H1 (cell line): ENCODE data around the gene ARHGAP6. TPM values are rescaled to one million over a fixed set of nuclear protein-coding genes. Genes with fewer than 3 reads are reported as not detected.

Experiments used
- CTCF ChIA-PET: fragments of 300-600 bp; sonication (Branson Sonifier 250); formaldehyde crosslinking; loops from one replicate; lab custom pipeline; 2021; ENCODE audit not compliant: partially characterized antibody; lab: Charles Lee
- POLR2A ChIA-PET: fragments of 300-600 bp; sonication (Branson Sonifier 250); formaldehyde crosslinking; loops from one replicate; lab custom pipeline; 2021; ENCODE audit warnings: inconsistent platforms; ENCODE audit not compliant: partially characterized antibody; lab: Charles Lee
- DNase-seq, 2 experiments: peaks; one replicate each; pipeline versions ENCODE4 v3.0.0 to v3.0.0-alpha.2; 2010 to 2022; ENCODE audit warnings: low spot score in 2 of 2, low read depth in 1 of 2, mixed read lengths in 1 of 2
- FAIRE-seq: peaks from 2 replicates; lab custom pipeline; 2011; peaks lifted over from hg19 to GRCh38; lab: Jason Lieb, UNC
- H2AFZ ChIP-seq: 2 replicates; pipeline ENCODE4 v1.8.1; 2012; ENCODE audit warnings: low read length, inconsistent platforms
- H2AK5ac ChIP-seq: 2 replicates; pipeline ENCODE4 v1.6.1; 2013; ENCODE audit warnings: low read depth, low read length
- H2BK120ac ChIP-seq: replicated peaks from 2 replicates; pipeline ENCODE3; 2013; ENCODE audit warnings: low read depth, low read length, inconsistent platforms
- H2BK12ac ChIP-seq: 2 replicates; pipeline ENCODE4 v1.6.1; 2013; ENCODE audit warnings: low read depth, low read length
- H2BK15ac ChIP-seq: 2 replicates; pipeline ENCODE4 v1.6.1; 2013; ENCODE audit warnings: low read length
- H2BK20ac ChIP-seq: 2 replicates; pipeline ENCODE4 v1.6.1; 2013; ENCODE audit warnings: low read length
- H2BK5ac ChIP-seq: 2 replicates; pipeline ENCODE4 v1.6.1; 2013; ENCODE audit warnings: low read depth, low read length
- H3K14ac ChIP-seq: 2 replicates; pipeline ENCODE4 v1.6.1; 2013; ENCODE audit warnings: inconsistent platforms; ENCODE audit not compliant: insufficient read length
- H3K18ac ChIP-seq: 2 replicates; pipeline ENCODE4 v1.6.1; 2013; ENCODE audit warnings: low read length; ENCODE audit errors: extremely low read depth
- H3K23ac ChIP-seq: 2 replicates; pipeline ENCODE4 v1.6.1; 2013; ENCODE audit warnings: inconsistent platforms; ENCODE audit not compliant: insufficient read length
- H3K23me2 ChIP-seq: 2 replicates; pipeline ENCODE4 v1.6.1; 2013; ENCODE audit warnings: low read depth, low read length
- H3K27ac ChIP-seq: 2 replicates; pipeline ENCODE4 v1.6.1; 2011; ENCODE audit warnings: low read depth, low read length, inconsistent platforms
- H3K27me3 ChIP-seq, 4 experiments: replicated peaks in 1 of 4; 1 replicate in 1 of 4; 2 replicates in 3 of 4; pipeline versions ENCODE4 v1.6.1 to v1.8.1; 2011 to 2013; ENCODE audit warnings: low read length in 3 of 4, mild to moderate bottlenecking in 3 of 4, inconsistent platforms in 2 of 4, mixed read lengths in 2 of 4, moderate library complexity in 1 of 4; ENCODE audit not compliant: control insufficient read depth in 3 of 4, insufficient read depth in 3 of 4; ENCODE audit errors: extremely low read depth in 1 of 4
- H3K36me3 ChIP-seq, 4 experiments: 2 replicates each; pipeline versions ENCODE4 v1.6.1 to v1.8.1; 2011 to 2013; ENCODE audit warnings: mild to moderate bottlenecking in 4 of 4, low read length in 3 of 4, moderate library complexity in 2 of 4, control low read depth in 1 of 4, inconsistent platforms in 1 of 4; ENCODE audit not compliant: insufficient read depth in 4 of 4, control insufficient read depth in 2 of 4
- H3K4ac ChIP-seq: replicated peaks from 2 replicates; pipeline ENCODE3; 2013; ENCODE audit warnings: low read length, low read depth, mixed read lengths, inconsistent platforms; ENCODE audit not compliant: insufficient read length
- H3K4me1 ChIP-seq, 4 experiments: replicated peaks in 1 of 4; 1 replicate in 1 of 4; 2 replicates in 3 of 4; pipeline versions ENCODE4 v1.6.1 to v1.8.1; 2011 to 2013; ENCODE audit warnings: low read length in 3 of 4, inconsistent platforms in 2 of 4, mixed read lengths in 1 of 4; ENCODE audit not compliant: insufficient read depth in 4 of 4, control insufficient read depth in 3 of 4
- H3K4me2 ChIP-seq, 2 experiments: 2 replicates each; pipeline versions ENCODE4 v1.6.1 to v1.8.1; 2011 to 2013; ENCODE audit warnings: low read depth in 2 of 2, low read length in 2 of 2, control low read depth in 1 of 2, inconsistent platforms in 1 of 2, mild to moderate bottlenecking in 1 of 2; ENCODE audit not compliant: insufficient read depth in 1 of 2
- H3K4me3 ChIP-seq, 4 experiments: fragments of 200-600, 300-600 bp in 1 of 4; sonication (generic), shearing (Covaris generic), sonication (Bioruptor Twin) in 1 of 4; 2 replicates each; pipeline versions ENCODE4 v1.5.1 to v1.8.1; 2011 to 2016; ENCODE audit warnings: low read length in 4 of 4, low read depth in 3 of 4, control low read depth in 2 of 4, inconsistent platforms in 2 of 4, mild to moderate bottlenecking in 2 of 4, mixed read lengths in 1 of 4, moderate library complexity in 1 of 4; ENCODE audit not compliant: insufficient read depth in 2 of 4; ENCODE audit errors: extremely low read depth in 1 of 4
- H3K56ac ChIP-seq: replicated peaks from 2 replicates; pipeline ENCODE3; 2013; ENCODE audit warnings: low read depth, mild to moderate bottlenecking, mixed read lengths, low read length, inconsistent platforms; ENCODE audit not compliant: insufficient read length
- H3K79me1 ChIP-seq: 2 replicates; pipeline ENCODE4 v1.6.1; 2013; ENCODE audit warnings: low read depth, low read length, control low read depth
- H3K79me2 ChIP-seq, 2 experiments: 2 replicates each; pipeline versions ENCODE4 v1.6.1 to v1.8.1; 2012 to 2013; ENCODE audit warnings: low read length in 2 of 2, mild to moderate bottlenecking in 2 of 2, inconsistent platforms in 1 of 2; ENCODE audit not compliant: insufficient read depth in 2 of 2, control insufficient read depth in 1 of 2
- H3K9ac ChIP-seq, 4 experiments: replicated peaks in 1 of 4; 1 replicate in 1 of 4; 2 replicates in 3 of 4; pipeline versions ENCODE4 v1.6.1 to v1.8.1; 2011 to 2013; ENCODE audit warnings: low read depth in 3 of 4, low read length in 3 of 4, control low read depth in 2 of 4, mild to moderate bottlenecking in 2 of 4, moderate library complexity in 2 of 4, inconsistent platforms in 1 of 4; ENCODE audit errors: extremely low read depth in 1 of 4
- H3K9me3 ChIP-seq, 2 experiments: 2 replicates each; pipeline versions ENCODE4 v1.6.1 to v1.8.1; 2012 to 2013; ENCODE audit warnings: mild to moderate bottlenecking in 2 of 2, moderate library complexity in 2 of 2, control low read depth in 1 of 2, inconsistent platforms in 1 of 2, low read depth in 1 of 2, low read length in 1 of 2, mixed read lengths in 1 of 2; ENCODE audit not compliant: insufficient read depth in 2 of 2
- H4K20me1 ChIP-seq, 2 experiments: replicated peaks in 1 of 2; 2 replicates each; pipeline versions ENCODE3 to v1.8.1; 2011 to 2013; ENCODE audit warnings: inconsistent platforms in 2 of 2, low read length in 2 of 2, mild to moderate bottlenecking in 1 of 2; ENCODE audit not compliant: insufficient read depth in 2 of 2, control insufficient read depth in 1 of 2
- H4K5ac ChIP-seq: 2 replicates; pipeline ENCODE4 v1.6.1; 2013; ENCODE audit warnings: low read length, low read depth, mixed read lengths, inconsistent platforms; ENCODE audit not compliant: insufficient read length
- H4K8ac ChIP-seq: 2 replicates; pipeline ENCODE4 v1.8.0; 2013; ENCODE audit warnings: mild to moderate bottlenecking, moderate library complexity, low read length, inconsistent platforms; ENCODE audit not compliant: insufficient read depth; ENCODE audit errors: extremely low read depth
- H4K91ac ChIP-seq: replicated peaks from 2 replicates; pipeline ENCODE3; 2013; ENCODE audit warnings: low read length, mixed read lengths, inconsistent platforms; ENCODE audit not compliant: insufficient read length
- BCL11A ChIP-seq, 2 experiments: IDR thresholded peaks; one replicate each; pipeline ENCODE4 v1.6.1; 2011; ENCODE audit warnings: low read depth in 2 of 2, low read length in 2 of 2, mild to moderate bottlenecking in 2 of 2
- BRCA1 ChIP-seq: IDR thresholded peaks from 2 replicates; pipeline ENCODE4 v1.6.1; 2012; ENCODE audit warnings: low read depth, low read length, improper control_type of control experiment
- SRF ChIP-seq: IDR thresholded peaks from 2 replicates; pipeline ENCODE4 v1.6.1; 2011; ENCODE audit warnings: mild to moderate bottlenecking, low read depth, low read length, moderate library complexity
- ZNF274 ChIP-seq: IDR thresholded peaks from 2 replicates; pipeline ENCODE4 v1.7.0; 2012; ENCODE audit warnings: low read length, borderline replicate concordance; ENCODE audit errors: extremely low read depth
- WGBS, 2 experiments: shearing (Covaris generic) in 1 of 2; methylation state at CpG; one replicate each; pipeline versions ENCODE4 v1.1.6 to v1.1.7; 2013 to 2015; ENCODE audit warnings: low lambda C conversion rate in 2 of 2, mixed read lengths in 2 of 2, inconsistent platforms in 1 of 2, low coverage in 1 of 2, missing lambda C conversion rate in 1 of 2; ENCODE audit not compliant: insufficient replicate concordance in 2 of 2, insufficient coverage in 1 of 2, insufficient read length in 1 of 2; ENCODE audit errors: extremely low coverage in 1 of 2, missing lambda C conversion rate in 1 of 2; 5-methylcytosine and 5-hydroxymethylcytosine counted together
- polyA plus RNA-seq, 7 experiments: library from polyadenylated mRNA; depleted of rRNA in 3 of 7; stranded (reverse) in 5 of 7; unstranded in 2 of 7; fragments of >200 nt in 5 of 7; fragments of 200-250 nt in 2 of 7; gene quantifications; 1 replicate in 5 of 7; 2 replicates in 1 of 7; 4 replicates in 1 of 7; pipeline versions ENCODE4 v1.2.1 to v1.2.3, GENCODE V29; 2011 to 2013; ENCODE audit warnings: missing spikeins in 2 of 7, mixed read lengths in 2 of 7
- total RNA-seq: library from RNA; stranded (reverse); fragmentation: NEBNext Ultra II Directional; extraction: Animal tissue kit (Norgen Biotek cat#: 25700); gene quantifications from 2 replicates; pipeline ENCODE4 v1.2.1, GENCODE V29; 2021

Gene ARHGAP6
- total and polyA plus RNA-seq, 2 of the 8 experiments (the other 6 are each of a cell fraction or from before 2014, with no cell fraction given) = 0.35 to 0.82 TPM

DNA sequence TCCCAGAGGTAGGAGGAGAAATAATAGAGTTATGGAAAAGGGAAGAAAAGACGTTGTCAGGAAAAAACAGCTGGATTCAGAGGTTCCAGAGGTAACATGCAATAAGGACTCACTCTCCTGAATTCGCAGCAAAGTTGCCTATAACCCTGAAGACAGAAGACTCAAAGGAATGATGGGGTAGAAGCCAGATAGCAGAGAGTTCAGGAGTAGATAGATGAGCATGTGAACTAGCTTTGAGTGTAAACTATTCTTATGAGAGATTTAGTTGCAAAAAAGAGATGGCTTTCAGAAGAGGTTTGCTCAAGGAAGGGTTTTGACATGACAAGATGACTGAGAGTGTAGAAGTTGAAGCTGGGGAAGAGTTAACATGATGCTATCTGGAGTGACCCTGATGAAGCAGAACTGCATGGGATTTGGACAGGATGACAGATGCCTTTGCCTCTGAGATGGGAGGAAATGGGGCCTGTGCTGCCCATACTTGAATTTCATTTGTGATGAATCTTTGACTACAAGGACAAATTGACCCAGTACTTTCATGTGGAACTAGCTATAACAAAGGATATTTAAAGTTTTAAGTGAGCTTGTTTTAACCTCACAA lies 298.6 kb downstream of the ARHGAP6 start:
- no peak overlapping the region for H3K9ac ChIP-seq
- no peaks in the 10 kb centered on the region for H3K79me1 ChIP-seq
- no peak overlapping the region for H4K8ac ChIP-seq
- H2BK12ac ChIP-seq = no peak overlapping the region
- DNase-seq (no peak), FAIRE-seq (no peak)
- no peak overlapping the region for H3K18ac ChIP-seq
- no peak overlapping the region for H2BK120ac ChIP-seq
- H2BK15ac ChIP-seq = no peak overlapping the region
- no peaks in the 10 kb centered on the region for H3K36me3 ChIP-seq
- no peak overlapping the region for H4K5ac ChIP-seq
- no peak overlapping the region for H2BK5ac ChIP-seq
- H4K91ac ChIP-seq = no peak overlapping the region
- WGBS, 2 experiments = 87% methylated on average over 2 of the region's 2 CpGs; no CpG with 5 or more reads in 1 of the 2 experiments
- H3K27ac ChIP-seq = no peak overlapping the region
- H3K9me3 ChIP-seq = no peaks in the 10 kb centered on the region
- H4K20me1 ChIP-seq = no peaks in the 10 kb centered on the region
- no peak overlapping the region for H3K56ac ChIP-seq
- no peak overlapping the region for H2AK5ac ChIP-seq
- H3K4me3 ChIP-seq = no peak overlapping the region
- H3K14ac ChIP-seq = no peak overlapping the region
- ChIA-PET POLR2A (no interaction called here), CTCF (interaction anchor here (2.2 kb wide), 1 partner anchor 14 kb away, joined by 11 read pairs; no protein-coding TSS in a partner anchor)
- no peak overlapping the region for H3K4me2 ChIP-seq
- H3K4me1 ChIP-seq = no peaks in the 10 kb centered on the region
- no peaks in the 10 kb centered on the region for H3K23me2 ChIP-seq
- no peaks in the 10 kb centered on the region for H3K79me2 ChIP-seq
- no peak overlapping the region for H2AFZ ChIP-seq
- H2BK20ac ChIP-seq = no peak overlapping the region
- no peaks in the 10 kb centered on the region for H3K27me3 ChIP-seq
- no peak overlapping the region for H3K23ac ChIP-seq
- H3K4ac ChIP-seq = no peak overlapping the region
- TF ChIP-seq ZNF274 (no peak), BRCA1 (no peak), BCL11A (IDR thresholded peaks at IDR 0.05; ENCODE audit: low read depth in 2 of 2, low read length in 2 of 2) (no peak), SRF (no peak)
